Testis (tissue), 2 donors: ENCODE results near the gene BIN1.

Source experiments
- CTCF ChIP-seq, 3 experiments: fragments of 450-650 bp in 2 of 3; fragments of 200-600 bp in 1 of 3; sonication (generic) in 1 of 3; IDR thresholded peaks; one replicate each; pipeline ENCODE4 v1.5.1; 2016 to 2019; ENCODE audit warnings: antibody characterized with exemption in 3 of 3, mild to moderate bottlenecking in 2 of 3, moderate library complexity in 1 of 3
- POLR2A ChIP-seq: fragments of 450-650 bp; IDR thresholded peaks from one replicate; pipeline ENCODE4 v1.6.1; 2017; ENCODE audit warnings: antibody characterized with exemption, mild to moderate bottlenecking, moderate library complexity

DNA sequence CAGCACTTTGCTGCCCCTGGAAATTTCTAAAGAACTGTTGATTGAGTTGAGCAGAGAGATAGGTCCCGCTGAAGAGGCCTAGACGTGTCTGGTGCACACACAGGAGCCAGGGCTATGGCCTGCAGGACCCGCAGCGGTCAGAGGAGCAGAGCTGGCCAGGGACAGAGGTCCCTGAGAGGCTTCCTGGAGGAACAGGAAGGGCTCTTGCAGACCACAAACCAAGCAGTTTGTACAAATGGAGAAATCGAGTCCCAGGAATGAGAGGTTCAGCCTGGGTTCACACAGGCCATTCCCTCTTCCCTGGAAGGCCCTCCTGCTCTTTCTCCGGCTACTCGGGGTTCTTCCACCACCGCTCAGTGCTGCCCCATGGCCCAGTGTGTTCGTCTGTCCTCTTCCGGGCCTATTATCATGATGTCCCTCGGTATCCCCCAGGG lies 1.2 kb upstream of the BIN1 start:
- TF ChIP-seq CTCF (IDR thresholded peaks at IDR 0.05) (no peak), POLR2A (no peak)
